Measurements from ENCODE around the gene EHMT1.
"Not testable (repeated sequence)": the region's sequence is repeated elsewhere in the genome, so short reads cannot be mapped to it uniquely, and the experiment has no call there.

Gene EHMT1

DNA sequence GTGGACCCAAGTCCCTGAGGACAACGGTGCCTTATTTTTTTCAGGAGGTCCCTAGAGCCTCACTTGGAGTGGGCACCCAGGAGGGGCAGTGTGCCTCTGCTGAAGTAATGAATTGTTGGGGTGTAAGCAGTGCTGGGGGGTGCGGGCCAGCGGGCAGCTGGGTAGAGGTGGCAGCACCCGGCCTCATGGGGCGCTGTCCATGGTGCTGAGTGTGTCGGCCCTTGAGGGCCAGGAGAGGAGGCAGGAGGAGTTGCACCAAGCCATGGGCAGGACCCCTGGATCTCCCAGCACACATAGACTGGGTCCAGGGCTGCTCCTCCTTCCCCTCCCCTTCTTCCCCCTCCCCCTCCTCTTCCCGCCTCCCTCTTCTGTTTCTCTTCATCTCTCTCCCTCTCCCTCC is 265.7 kb downstream of the EHMT1 start:
- DNase-seq (ENCODE audit: low read depth in 2 of 2) = not testable (repeated sequence)

- not testable (repeated sequence) for DNase-seq (ENCODE audit: low read depth in 2 of 2)
Measured at GRCh38 chr9:137885121-137885520, 266.3 kb downstream of the EHMT1 start.
